GM08714 (cell line): Measurements from ENCODE around the gene AIP.

Experiments
- H3K4me3 ChIP-seq: fragments of 200-500 bp; sonication (Bioruptor generic); 2 replicates; pipeline ENCODE4 v1.5.1; 2014; ENCODE audit warnings: mild to moderate bottlenecking, low read length, inconsistent platforms
- ZNF274 ChIP-seq: IDR thresholded peaks from 2 replicates; pipeline ENCODE4 v1.6.1; 2012; ENCODE audit warnings: mild to moderate bottlenecking, low read depth, low read length

AIP gene

GRCh38 chr11:67482827-67483798 lies at the start of gene AIP:
AIP (plus strand) TSS chr11:67483026; CDS start chr11:67483159, 133 bp downstream.
- no peak for TF ChIP-seq ZNF274
- peak within 1 kb of the TSS; percentile 59; the same call in 1 of the 2 replicates for H3K4me3 ChIP-seq

GRCh38 chr11:67433536-67434394 lies 49.1 kb upstream of the AIP start:
- TF ChIP-seq ZNF274, result no peak
- H3K4me3 ChIP-seq, result no peak overlapping the region

DNA sequence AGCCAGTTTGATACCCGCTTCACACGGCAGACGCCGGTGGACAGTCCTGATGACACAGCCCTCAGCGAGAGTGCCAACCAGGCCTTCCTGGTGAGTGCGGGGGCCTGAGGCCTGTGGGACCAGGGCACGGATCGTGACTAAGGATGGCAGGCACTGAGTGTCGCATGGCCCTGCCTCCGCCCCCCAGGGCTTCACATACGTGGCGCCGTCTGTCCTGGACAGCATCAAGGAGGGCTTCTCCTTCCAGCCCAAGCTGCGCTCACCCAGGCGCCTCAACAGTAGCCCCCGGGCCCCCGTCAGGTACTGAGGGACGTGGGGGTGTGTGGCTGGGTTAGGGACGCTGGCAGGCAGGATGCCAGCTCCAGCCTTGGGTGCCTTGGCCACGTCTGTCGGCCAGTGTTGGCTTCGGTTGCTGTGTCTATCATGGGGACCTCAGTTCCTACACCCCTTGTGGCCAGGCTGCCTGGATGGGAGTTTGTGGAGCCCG lies 48.4 kb upstream of the AIP start:
- TF ChIP-seq ZNF274, result no peak
- no peak overlapping the region for H3K4me3 ChIP-seq

GRCh38 chr11:67435031-67435726 lies 47.6 kb upstream of the AIP start:
- H3K4me3 ChIP-seq, result no peak overlapping the region; the same call in 1 of the 2 replicates

GRCh38 chr11:67435727-67436458 lies 46.9 kb upstream of the AIP start:
- TF ChIP-seq ZNF274, result no peak
- H3K4me3 ChIP-seq, result peak overlapping the region; percentile 85; the same call in 1 of the 2 replicates

More at GRCh38 chr11:67435031-67435726, 47.6 kb upstream of the AIP start:
- no peak for TF ChIP-seq ZNF274

GRCh38 chr11:67436459-67437081 lies 46.3 kb upstream of the AIP start:
- H3K4me3 ChIP-seq, result peak overlapping the region; percentile 85
- TF ChIP-seq ZNF274, result no peak

DNA sequence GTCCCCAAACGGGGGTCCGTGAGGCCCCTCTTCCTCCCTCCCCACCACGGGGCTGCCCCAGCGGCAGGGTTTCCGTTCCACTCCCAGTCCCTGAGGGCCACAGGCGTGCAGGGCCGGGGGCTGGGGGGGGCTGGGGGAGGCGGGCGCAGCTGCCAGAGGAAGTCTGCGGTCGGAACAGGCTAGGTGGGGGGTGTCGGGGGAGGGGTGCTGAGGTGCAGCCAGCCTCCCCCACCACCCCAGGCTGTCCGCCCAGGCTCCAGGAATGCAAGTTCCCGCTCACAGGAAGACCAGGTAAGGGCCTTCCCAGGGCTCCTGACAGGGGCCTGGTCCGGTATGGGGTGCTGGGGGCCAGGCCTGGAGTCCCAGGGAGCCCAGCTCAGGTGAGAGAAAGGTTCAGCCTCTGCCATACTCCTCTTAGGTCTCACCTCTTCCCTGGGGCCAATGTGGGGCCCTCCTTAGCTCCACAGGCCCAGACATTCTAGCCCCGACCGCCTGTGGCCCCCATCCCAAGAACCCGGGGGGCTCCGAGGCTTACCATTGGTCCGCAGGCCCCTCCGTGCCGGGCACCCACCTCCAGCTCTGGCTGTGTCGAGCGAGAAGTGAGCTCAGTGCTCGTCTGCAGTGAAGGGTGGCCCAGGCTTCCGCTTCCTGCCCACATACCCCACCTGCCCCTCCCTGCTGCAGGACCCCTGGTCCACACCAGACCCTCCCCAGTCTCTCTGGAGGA lies 45.6 kb upstream of the AIP start, which contains the start of gene PTPRCAP:
PTPRCAP (minus strand) TSS at position 601 of the 727 bp plus-strand sequence; CDS start at position 538, 63 bp downstream.
- TF ChIP-seq ZNF274, result no peak
- H3K4me3 ChIP-seq, result peak within 1 kb of the TSS; percentile 85

DNA sequence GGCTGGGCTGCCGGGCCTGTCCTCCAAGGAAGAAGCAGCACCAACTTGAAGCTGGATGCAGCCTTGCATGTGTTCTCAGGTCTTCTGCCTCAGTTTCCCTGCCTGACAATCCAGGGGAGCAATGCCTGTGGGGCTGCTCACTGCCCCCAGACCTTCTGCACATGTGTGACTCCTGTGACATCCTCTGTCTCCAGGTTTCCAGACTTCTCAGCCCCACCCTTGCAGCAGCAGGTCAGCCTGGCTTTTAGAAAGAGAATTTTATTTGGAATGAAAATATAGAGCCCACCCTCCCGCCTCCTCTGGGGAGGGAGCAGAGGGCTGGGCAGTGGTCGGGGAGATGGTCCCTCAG lies 45.0 kb upstream of the AIP start:
- TF ChIP-seq ZNF274, result no peak
- H3K4me3 ChIP-seq, result peak overlapping the region; percentile 85; the same call in 1 of the 2 replicates

DNA sequence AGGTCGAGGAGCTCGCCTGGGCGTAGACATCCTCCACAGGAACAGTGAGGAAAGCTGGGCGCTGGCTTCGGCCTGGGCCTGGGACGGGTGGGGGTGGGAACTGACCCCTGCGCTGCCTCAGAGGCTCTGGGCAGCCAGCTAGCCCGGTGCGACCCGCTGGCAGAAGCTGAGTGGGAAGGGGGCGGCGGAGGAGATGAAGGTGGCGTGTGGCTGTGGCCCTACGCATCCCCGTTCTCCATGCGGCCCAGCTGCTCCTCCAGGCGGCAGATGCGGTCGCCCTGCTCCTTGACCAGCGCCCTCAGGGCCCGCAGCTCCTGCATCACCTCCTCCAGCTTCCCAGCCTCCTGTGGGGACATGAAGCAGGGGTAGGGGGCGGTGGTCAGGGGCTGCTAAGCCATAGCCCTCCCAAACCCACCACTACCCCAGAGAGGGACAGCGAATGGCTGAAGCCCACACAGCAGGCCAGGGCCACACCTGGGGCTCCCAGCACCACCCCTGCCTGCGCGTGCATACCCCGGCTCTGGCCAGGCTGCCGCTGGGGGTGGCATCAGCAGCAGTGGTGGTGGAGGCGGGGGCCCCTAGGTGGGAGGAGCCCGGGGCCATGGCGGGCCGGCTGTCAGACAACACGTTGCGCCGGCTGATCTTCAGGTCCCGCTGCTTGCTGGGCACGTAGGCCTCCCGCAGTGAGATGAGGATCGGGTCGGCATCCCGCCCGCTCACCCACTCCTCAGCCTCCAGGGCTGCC lies 44.5 kb upstream of the AIP start:
- TF ChIP-seq ZNF274, result no peak
- peak overlapping the region; percentile 85; the same call in 1 of the 2 replicates for H3K4me3 ChIP-seq

- TF ChIP-seq ZNF274, result no peak
Measured at GRCh38 chr11:67439321-67440228, 43.3 kb upstream of the AIP start.

More at GRCh38 chr11:67439321-67440228, 43.3 kb upstream of the AIP start:
- no peak overlapping the region for H3K4me3 ChIP-seq
